K562 (cell line): Measurements from ENCODE around the gene CLCN5. TPM values are rescaled to one million over a fixed set of nuclear protein-coding genes. Genes with fewer than 3 reads are reported as not detected.
A peak's percentile ranks its signal among the peaks of the same experiment; 100 is the strongest.

Experiments
- ATAC-seq: fragments of 200-7000 bp; cut with Tn5 transposase; 3 replicates; pipeline ENCODE4 v1.9.1; 2020; ENCODE audit warnings: moderate library complexity
- BruUV-seq: library from RNA; stranded (reverse); fragments of 400-500 nt; replicated peaks from 2 replicates; lab custom pipeline; 2021; lab: Mats Ljungman, UMichigan
- CTCF ChIA-PET: fragments of 300-600 bp; formaldehyde crosslinking; extraction: SDS; loops from one replicate; lab custom pipeline; 2021; ENCODE audit warnings: low intra/inter-chr PET ratio; lab: Yijun Ruan, JAX
- POLR2A ChIA-PET: fragments of 300-600, 350-650 bp; sonication (Branson Sonifier 250); formaldehyde crosslinking; extraction: SDS; loops from one replicate; lab custom pipeline; 2021; ENCODE audit warnings: antibody characterized with exemption, inconsistent platforms; lab: Yijun Ruan, JAX
- DNase-seq, 4 experiments: peaks; one replicate each; pipeline versions ENCODE4 v3.0.0 to v3.0.0-alpha.2; 2011 to 2018; ENCODE audit warnings: low spot score in 3 of 4, mixed read lengths in 3 of 4; ENCODE audit errors: extremely low read depth in 1 of 4
- FAIRE-seq: peaks from 2 replicates; lab custom pipeline; 2011; peaks lifted over from hg19 to GRCh38; lab: Jason Lieb, UNC
- H2AFZ ChIP-seq: 2 replicates; pipeline ENCODE4 v1.6.0; 2011; ENCODE audit warnings: low read depth, low read length, control low read depth, inconsistent platforms
- H3K27ac ChIP-seq: fragments of 200-600 bp; 3 replicates; pipeline ENCODE4 v1.8.0; 2011; ENCODE audit warnings: low read depth, mild to moderate bottlenecking, control low read depth, inconsistent platforms, low read length, moderate library complexity, mixed read lengths; ENCODE audit errors: extremely low read depth
- H3K27me3 ChIP-seq, 2 experiments: fragments of 300-600 bp in 1 of 2; 2 replicates in 1 of 2; 3 replicates in 1 of 2; pipeline versions ENCODE4 v1.6.0 to v1.8.0; 2011; ENCODE audit warnings: inconsistent platforms in 2 of 2, low read length in 2 of 2, mild to moderate bottlenecking in 1 of 2, mixed read lengths in 1 of 2, moderate library complexity in 1 of 2; ENCODE audit not compliant: control insufficient read depth in 2 of 2, insufficient read depth in 2 of 2
- H3K36me3 ChIP-seq: fragments of 300-600 bp; 3 replicates; pipeline ENCODE4 v1.8.0; 2011; ENCODE audit warnings: mild to moderate bottlenecking, low read length, inconsistent platforms; ENCODE audit not compliant: control insufficient read depth, insufficient read depth
- H3K4me1 ChIP-seq, 2 experiments: fragments of 200-600 bp in 1 of 2; replicated peaks in 1 of 2; 2 replicates in 1 of 2; 3 replicates in 1 of 2; pipeline versions ENCODE4 v1.5.1 to v1.8.0; 2011; ENCODE audit warnings: inconsistent platforms in 2 of 2, low read length in 2 of 2, mild to moderate bottlenecking in 1 of 2, mixed read lengths in 1 of 2, moderate library complexity in 1 of 2; ENCODE audit not compliant: control insufficient read depth in 2 of 2, insufficient read depth in 2 of 2
- H3K4me2 ChIP-seq: 2 replicates; pipeline ENCODE4 v1.6.1; 2011; ENCODE audit warnings: low read length, control low read depth, inconsistent platforms, mixed read lengths; ENCODE audit not compliant: insufficient read depth
- H3K4me3 ChIP-seq: fragments of 200-600 bp; sonication (generic), shearing (Covaris generic); 2 replicates; pipeline ENCODE4 v1.5.1; 2016; ENCODE audit warnings: control low read depth, inconsistent platforms
- H3K79me2 ChIP-seq: fragments of 200-600 bp; 3 replicates; pipeline ENCODE4 v1.8.0; 2011; ENCODE audit warnings: low read length, inconsistent platforms; ENCODE audit not compliant: control insufficient read depth, insufficient read depth
- H3K9ac ChIP-seq, 2 experiments: 2 replicates each; pipeline versions ENCODE4 v1.6.0 to v1.6.1; 2011; ENCODE audit warnings: low read depth in 2 of 2, low read length in 2 of 2, control low read depth in 1 of 2, inconsistent platforms in 1 of 2, mild to moderate bottlenecking in 1 of 2, mixed read lengths in 1 of 2; ENCODE audit not compliant: insufficient read depth in 1 of 2
- H3K9me1 ChIP-seq: one replicate; pipeline ENCODE4 v1.6.0; 2011; ENCODE audit warnings: inconsistent platforms, mild to moderate bottlenecking, low read length, moderate library complexity; ENCODE audit not compliant: control insufficient read depth, insufficient read depth
- H3K9me3 ChIP-seq: replicated peaks from 2 replicates; pipeline ENCODE4 v1.5.1; 2011; ENCODE audit warnings: low read depth, low read length, inconsistent platforms; ENCODE audit not compliant: control insufficient read depth, insufficient read depth
- H4K20me1 ChIP-seq: replicated peaks from 2 replicates; pipeline ENCODE4 v1.6.1; 2011; ENCODE audit warnings: low read length, inconsistent platforms, mixed read lengths; ENCODE audit not compliant: control insufficient read depth, insufficient read depth
- FIP1L1 ChIP-seq: fragments of 200-400 bp; formaldehyde crosslinking; IDR thresholded peaks from 2 replicates; pipeline ENCODE4 v1.6.1; 2018; ENCODE audit warnings: mild to moderate bottlenecking, low read depth, low read length; ENCODE audit not compliant: poor library complexity, severe bottlenecking
- FOXP1 ChIP-seq: sonication (generic); formaldehyde crosslinking; IDR thresholded peaks from 2 replicates; pipeline ENCODE4 v1.8.0; 2022; ENCODE audit warnings: mild to moderate bottlenecking, missing genetic modification reagents
- HLTF ChIP-seq: fragments of 450-650 bp; IDR thresholded peaks from 2 replicates; pipeline ENCODE4 v1.6.1; 2016
- PTRF ChIP-seq: fragments of 450-650 bp; IDR thresholded peaks from 2 replicates; pipeline ENCODE4 v1.6.1; 2016; ENCODE audit warnings: mild to moderate bottlenecking, missing genetic modification characterization, missing compliant biosample characterization
- SMARCA5 ChIP-seq: fragments of 450-650 bp; IDR thresholded peaks from 2 replicates; pipeline ENCODE4 v1.6.1; 2016
- TAL1 ChIP-seq: fragments of 450-650 bp; IDR thresholded peaks from 2 replicates; pipeline ENCODE4 v1.6.1; 2016; ENCODE audit warnings: mild to moderate bottlenecking
- ZNF224 ChIP-seq: sonication (generic); formaldehyde crosslinking; IDR thresholded peaks from 2 replicates; pipeline ENCODE4 v1.8.0; 2022; ENCODE audit warnings: mild to moderate bottlenecking, missing genetic modification reagents
- ZNF584 ChIP-seq: fragments of 200-800 bp; sonication (Bioruptor generic); IDR thresholded peaks from 2 replicates; pipeline ENCODE4 v1.6.1; 2016; ENCODE audit warnings: low read depth, mild to moderate bottlenecking, missing genetic modification characterization, missing compliant biosample characterization
- ZNF707 ChIP-seq: fragments of 250-450 bp; sonication (Bioruptor Pico); conservative IDR thresholded peaks from 2 replicates; pipeline ENCODE4 v1.8.0; 2022; ENCODE audit warnings: inconsistent platforms, mild to moderate bottlenecking, moderate library complexity
- ZNF76 ChIP-seq: fragments of 250-450 bp; sonication (Bioruptor Pico); IDR thresholded peaks from 2 replicates; pipeline ENCODE4 v1.4.0; 2020; ENCODE audit warnings: mild to moderate bottlenecking, moderate library complexity, borderline replicate concordance
- WGBS: fragments of 100-300 bp; shearing (Covaris generic); methylation state at CpG from one replicate; pipeline ENCODE4 v1.1.6; 2016; ENCODE audit warnings: low coverage, mixed read lengths; ENCODE audit not compliant: insufficient coverage; ENCODE audit errors: missing lambda C conversion rate; 5-methylcytosine and 5-hydroxymethylcytosine counted together
- in situ Hi-C: fragments of 300-500 bp; cut with MboI; formaldehyde crosslinking; loops from 4 replicates; pipeline ENCODE4 v1.15.0; 2018; ENCODE audit warnings: inconsistent platforms, mixed read lengths
- intact Hi-C: fragments of 100-400 bp; cut with micrococcal nuclease; formaldehyde crosslinking; loops from 2 replicates; pipeline ENCODE4 v1.14.2; 2022
- polyA plus RNA-seq, 8 experiments: library from polyadenylated mRNA; depleted of rRNA in 4 of 8; stranded (reverse) in 5 of 8; unstranded in 3 of 8; fragments of >200 nt; fragmentation: Nextera tagmentation in 2 of 8; fragmentation: Illumina TruSeq in 1 of 8; extraction: Ambion mirVana in 2 of 8; extraction: Trizol in 1 of 8; gene quantifications; 2 replicates each; pipeline versions ENCODE4 v1.2.1 to v1.2.3, GENCODE V29; 2011 to 2014; ENCODE audit warnings: inconsistent platforms in 1 of 8, missing spikeins in 1 of 8
- total RNA-seq, 7 experiments: library from RNA; depleted of rRNA in 6 of 7; stranded (reverse); fragments of >200 nt in 6 of 7; fragmentation: Illumina TruSeq in 2 of 7; extraction: Trizol in 2 of 7; gene quantifications; 2 replicates each; pipeline versions ENCODE4 v1.2.1 to v1.2.3, GENCODE V29; 2011 to 2021; ENCODE audit warnings: low replicate concordance in 1 of 7
- TF ChIP-seq, protein P1 (sequence below): IDR thresholded peaks from 2 replicates; pipeline ENCODE4 v1.6.1; 2011; ENCODE audit not compliant: insufficient read length; ENCODE audit errors: extremely low read depth
- TF ChIP-seq, protein P2 (sequence below): fragments of 250-450 bp; sonication (Bioruptor Pico); IDR thresholded peaks from 2 replicates; pipeline ENCODE4 v1.5.0; 2020; ENCODE audit warnings: mild to moderate bottlenecking
- TF ChIP-seq, protein P3 (sequence below), 2 experiments: IDR thresholded peaks; 2 replicates each; pipeline ENCODE4 v1.6.1; 2011; ENCODE audit warnings: borderline replicate concordance in 1 of 2, control low read depth in 1 of 2, low read depth in 1 of 2, low read length in 1 of 2, mild to moderate bottlenecking in 1 of 2, mixed read lengths in 1 of 2, moderate library complexity in 1 of 2; ENCODE audit not compliant: insufficient read depth in 1 of 2, insufficient read length in 1 of 2, poor library complexity in 1 of 2, severe bottlenecking in 1 of 2; ENCODE audit errors: extremely low read depth in 1 of 2
- TF ChIP-seq, protein P4 (sequence below), 3 experiments: IDR thresholded peaks in 2 of 3; conservative IDR thresholded peaks in 1 of 3; 2 replicates each; pipeline ENCODE4 v1.5.1; 2011 to 2012; ENCODE audit warnings: low read length in 3 of 3, mild to moderate bottlenecking in 3 of 3, control low read depth in 2 of 3, improper control_type of control experiment in 1 of 3, inconsistent platforms in 1 of 3, low read depth in 1 of 3, mixed read lengths in 1 of 3, moderate library complexity in 1 of 3; ENCODE audit not compliant: insufficient read depth in 2 of 3
- TF ChIP-seq, protein P5 (sequence below): fragments of 450-650 bp; IDR thresholded peaks from 2 replicates; pipeline ENCODE4 v1.6.1; 2018; ENCODE audit warnings: mild to moderate bottlenecking, low read depth; ENCODE audit not compliant: partially characterized antibody

Gene CLCN5
- total and polyA plus RNA-seq, 9 of the 15 experiments (the other 6 are each of a cell fraction or from before 2014, with no cell fraction given): 0.94 to 11.8 (median 7.1) TPM

DNA sequence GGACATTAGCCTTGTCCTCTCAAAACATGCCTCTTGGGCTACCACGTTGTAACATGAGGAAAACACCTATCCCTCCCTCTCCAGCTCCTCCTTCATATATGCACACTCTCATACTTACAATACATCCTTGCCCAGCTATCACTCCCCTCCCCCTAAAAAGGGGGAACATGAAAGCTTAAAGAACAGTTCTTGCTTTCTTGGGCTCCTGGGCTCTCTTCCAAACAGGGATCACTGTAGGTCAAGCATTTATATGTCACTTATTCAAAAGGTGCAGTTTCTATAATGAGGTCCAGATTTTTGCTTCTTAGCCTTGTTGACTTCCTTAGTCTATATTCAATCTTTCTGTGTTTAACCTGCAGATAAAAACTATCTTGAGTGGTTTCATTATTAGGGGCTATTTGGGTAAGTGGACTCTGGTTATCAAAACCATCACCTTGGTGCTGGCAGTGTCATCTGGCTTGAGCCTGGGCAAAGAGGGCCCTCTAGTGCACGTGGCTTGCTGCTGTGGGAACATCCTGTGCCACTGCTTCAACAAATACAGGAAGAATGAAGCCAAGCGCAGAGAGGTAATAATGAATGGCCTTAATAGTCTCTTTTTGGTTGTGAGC, 159.0 kb downstream of the CLCN5 start:
- Histone ChIP-seq H3K9ac (no peak overlapping the region), H3K27ac (no peak overlapping the region), H2AFZ (no peak overlapping the region), H3K4me2 (no peak overlapping the region), H4K20me1 (no peaks in the 10 kb centered on the region), H3K9me3 (no peaks in the 10 kb centered on the region), H3K4me1 (no peaks in the 10 kb centered on the region), H3K9me1 (no peaks in the 10 kb centered on the region), H3K27me3 (no peaks in the 10 kb centered on the region), H3K4me3 (no peak overlapping the region), H3K79me2 (no peaks in the 10 kb centered on the region), H3K36me3 (no peaks in the 10 kb centered on the region)
- BruUV-seq: no TSS peak
- DNase-seq (no peak), FAIRE-seq (no peak), ATAC-seq (no peak)
- intact Hi-C loops: loop anchor here (2.0 kb wide), 1 partner anchor 167 kb away; no protein-coding TSS in a partner anchor
- CTCF ChIA-PET: interaction anchor here (2.6 kb wide), 1 partner anchor 166 kb away, joined by 6 read pairs; no protein-coding TSS in a partner anchor
- in situ Hi-C loops: no loop called here
- WGBS: 47% methylated on average over 3 of the region's 3 CpGs
- POLR2A ChIA-PET: no interaction called here
- TF ChIP-seq, protein P1, sequence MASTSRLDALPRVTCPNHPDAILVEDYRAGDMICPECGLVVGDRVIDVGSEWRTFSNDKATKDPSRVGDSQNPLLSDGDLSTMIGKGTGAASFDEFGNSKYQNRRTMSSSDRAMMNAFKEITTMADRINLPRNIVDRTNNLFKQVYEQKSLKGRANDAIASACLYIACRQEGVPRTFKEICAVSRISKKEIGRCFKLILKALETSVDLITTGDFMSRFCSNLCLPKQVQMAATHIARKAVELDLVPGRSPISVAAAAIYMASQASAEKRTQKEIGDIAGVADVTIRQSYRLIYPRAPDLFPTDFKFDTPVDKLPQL: no peak
- TF ChIP-seq FIP1L1 (no peak), SMARCA5 (no peak), ZNF224 (CRISPR knock-in tag) (no peak), FOXP1 (CRISPR knock-in tag) (no peak), TAL1 (no peak), ZNF707 (CRISPR knock-in tag) (no peak), HLTF (no peak), PTRF (tag) (no peak), ZNF76 (CRISPR knock-in tag) (no peak), ZNF584 (no peak)
- TF ChIP-seq, protein P2, sequence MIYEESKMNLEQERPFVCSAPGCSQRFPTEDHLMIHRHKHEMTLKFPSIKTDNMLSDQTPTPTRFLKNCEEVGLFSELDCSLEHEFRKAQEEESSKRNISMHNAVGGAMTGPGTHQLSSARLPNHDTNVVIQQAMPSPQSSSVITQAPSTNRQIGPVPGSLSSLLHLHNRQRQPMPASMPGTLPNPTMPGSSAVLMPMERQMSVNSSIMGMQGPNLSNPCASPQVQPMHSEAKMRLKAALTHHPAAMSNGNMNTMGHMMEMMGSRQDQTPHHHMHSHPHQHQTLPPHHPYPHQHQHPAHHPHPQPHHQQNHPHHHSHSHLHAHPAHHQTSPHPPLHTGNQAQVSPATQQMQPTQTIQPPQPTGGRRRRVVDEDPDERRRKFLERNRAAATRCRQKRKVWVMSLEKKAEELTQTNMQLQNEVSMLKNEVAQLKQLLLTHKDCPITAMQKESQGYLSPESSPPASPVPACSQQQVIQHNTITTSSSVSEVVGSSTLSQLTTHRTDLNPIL (CRISPR knock-in tag): no peak
- TF ChIP-seq, protein P3, sequence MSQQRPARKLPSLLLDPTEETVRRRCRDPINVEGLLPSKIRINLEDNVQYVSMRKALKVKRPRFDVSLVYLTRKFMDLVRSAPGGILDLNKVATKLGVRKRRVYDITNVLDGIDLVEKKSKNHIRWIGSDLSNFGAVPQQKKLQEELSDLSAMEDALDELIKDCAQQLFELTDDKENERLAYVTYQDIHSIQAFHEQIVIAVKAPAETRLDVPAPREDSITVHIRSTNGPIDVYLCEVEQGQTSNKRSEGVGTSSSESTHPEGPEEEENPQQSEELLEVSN (IDR thresholded peaks at IDR 0.05; ENCODE audit: borderline replicate concordance in 1 of 2, extremely low read depth in 1 of 2, insufficient read depth in 1 of 2, insufficient read length in 1 of 2, low read depth in 1 of 2, low read length in 1 of 2, poor library complexity in 1 of 2, severe bottlenecking in 1 of 2): no peak
- TF ChIP-seq, protein P4, sequence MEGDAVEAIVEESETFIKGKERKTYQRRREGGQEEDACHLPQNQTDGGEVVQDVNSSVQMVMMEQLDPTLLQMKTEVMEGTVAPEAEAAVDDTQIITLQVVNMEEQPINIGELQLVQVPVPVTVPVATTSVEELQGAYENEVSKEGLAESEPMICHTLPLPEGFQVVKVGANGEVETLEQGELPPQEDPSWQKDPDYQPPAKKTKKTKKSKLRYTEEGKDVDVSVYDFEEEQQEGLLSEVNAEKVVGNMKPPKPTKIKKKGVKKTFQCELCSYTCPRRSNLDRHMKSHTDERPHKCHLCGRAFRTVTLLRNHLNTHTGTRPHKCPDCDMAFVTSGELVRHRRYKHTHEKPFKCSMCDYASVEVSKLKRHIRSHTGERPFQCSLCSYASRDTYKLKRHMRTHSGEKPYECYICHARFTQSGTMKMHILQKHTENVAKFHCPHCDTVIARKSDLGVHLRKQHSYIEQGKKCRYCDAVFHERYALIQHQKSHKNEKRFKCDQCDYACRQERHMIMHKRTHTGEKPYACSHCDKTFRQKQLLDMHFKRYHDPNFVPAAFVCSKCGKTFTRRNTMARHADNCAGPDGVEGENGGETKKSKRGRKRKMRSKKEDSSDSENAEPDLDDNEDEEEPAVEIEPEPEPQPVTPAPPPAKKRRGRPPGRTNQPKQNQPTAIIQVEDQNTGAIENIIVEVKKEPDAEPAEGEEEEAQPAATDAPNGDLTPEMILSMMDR (IDR thresholded peaks at IDR 0.05 in 2 of 3, conservative IDR thresholded peaks at IDR 0.05 in 1 of 3; ENCODE audit: insufficient read depth in 2 of 3, low read depth in 1 of 3, low read length in 3 of 3): peak; percentile 25 to 42 (median 40); a peak in 5 of 6 replicates
- TF ChIP-seq, protein P5, sequence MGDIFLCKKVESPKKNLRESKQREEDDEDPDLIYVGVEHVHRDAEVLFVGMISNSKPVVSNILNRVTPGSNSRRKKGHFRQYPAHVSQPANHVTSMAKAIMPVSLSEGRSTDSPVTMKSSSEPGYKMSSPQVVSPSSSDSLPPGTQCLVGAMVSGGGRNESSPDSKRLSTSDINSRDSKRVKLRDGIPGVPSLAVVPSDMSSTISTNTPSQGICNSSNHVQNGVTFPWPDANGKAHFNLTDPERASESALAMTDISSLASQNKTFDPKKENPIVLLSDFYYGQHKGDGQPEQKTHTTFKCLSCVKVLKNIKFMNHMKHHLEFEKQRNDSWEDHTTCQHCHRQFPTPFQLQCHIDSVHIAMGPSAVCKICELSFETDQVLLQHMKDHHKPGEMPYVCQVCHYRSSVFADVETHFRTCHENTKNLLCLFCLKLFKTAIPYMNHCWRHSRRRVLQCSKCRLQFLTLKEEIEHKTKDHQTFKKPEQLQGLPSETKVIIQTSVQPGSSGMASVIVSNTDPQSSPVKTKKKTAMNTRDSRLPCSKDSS: no peak
